ENCODE results near the gene OR6M1. TPM values are rescaled to one million over a fixed set of nuclear protein-coding genes. Genes with fewer than 3 reads are reported as not detected.

OR6M1 gene
- polyA plus RNA-seq, 2 of the 4 experiments (the other 2 are of a cell fraction), result not detected

GRCh38 chr11:123783536-123783935, 22.6 kb downstream of the OR6M1 start:
- CTCF ChIA-PET, result interaction anchor here (0.6 to 1.4 kb wide), 2 partner anchors 8 to 48 kb away, joined by 3 read pairs; no protein-coding TSS in a partner anchor
- WGBS (ENCODE audit: missing lambda C conversion rate), result 0% methylated on average over 1 of the region's 1 CpG
- POLR2A ChIA-PET, result no interaction called here

GRCh38 chr11:123778511-123778910, 27.6 kb downstream of the OR6M1 start:
- no peak for TF ChIP-seq HOXB13 (CRISPR knock-in tag; IDR thresholded peaks at IDR 0.05; ENCODE audit: low read depth)
- no peak for TF ChIP-seq PBX3 (IDR thresholded peaks at IDR 0.05)
- no peaks in the 10 kb centered on the region for H3K4me1 ChIP-seq
- DNase-seq (ENCODE audit: low read depth in 1 of 2, low spot score in 1 of 2) (no peak), FAIRE-seq (no peak), ATAC-seq (no peak)
- no peak overlapping the region for H3K4me3 ChIP-seq
- no peaks in the 10 kb centered on the region for H3K9me3 ChIP-seq
- WGBS (ENCODE audit: missing lambda C conversion rate), result 87% methylated on average over 1 of the region's 1 CpG
- no peak overlapping the region for H3K27ac ChIP-seq
- POLR2A ChIA-PET, result no interaction called here
- no peak overlapping the region for H3K4me2 ChIP-seq
- CTCF ChIA-PET, result interaction anchor here (1.4 kb wide), 1 partner anchor 19 kb away, joined by 3 read pairs; no protein-coding TSS in a partner anchor

More at GRCh38 chr11:123783536-123783935, 22.6 kb downstream of the OR6M1 start:
- FAIRE-seq, result no peak
- DNase-seq (ENCODE audit: low read depth in 1 of 2, low spot score in 1 of 2), result no peak
- no peak for TF ChIP-seq ZC3H11A (IDR thresholded peaks at IDR 0.05)
- TF ChIP-seq FOSL2 (IDR thresholded peaks at IDR 0.05), result no peak
- TF ChIP-seq FOSL2 (CRISPR knock-in tag; IDR thresholded peaks at IDR 0.05), result no peak
- no peak for TF ChIP-seq GATA3 (IDR thresholded peaks at IDR 0.05; ENCODE audit: borderline replicate concordance)
- no peak for TF ChIP-seq CTCF (IDR thresholded peaks at IDR 0.05)
- Histone ChIP-seq H3K4me1 (no peaks in the 10 kb centered on the region), H3K9me3 (no peaks in the 10 kb centered on the region), H3K4me2 (no peak overlapping the region), H3K27ac (no peak overlapping the region), H3K4me3 (no peak overlapping the region)
- no peak for ATAC-seq

GRCh38 chr11:123775715-123776549, 30.2 kb downstream of the OR6M1 start:
- no peak overlapping the region for H3K4me2 ChIP-seq
- H3K4me3 ChIP-seq, result no peak overlapping the region
- TF ChIP-seq FOSB (CRISPR knock-in tag; IDR thresholded peaks at IDR 0.05) (no peak), CBX2 (IDR thresholded peaks at IDR 0.05; ENCODE audit: borderline replicate concordance, low read depth) (no peak), CBX8 (IDR thresholded peaks at IDR 0.05) (no peak), RFX5 (IDR thresholded peaks at IDR 0.05) (no peak), CEBPB (IDR thresholded peaks at IDR 0.05) (no peak), HOXB5 (CRISPR knock-in tag; IDR thresholded peaks at IDR 0.05) (no peak)
- POLR2A ChIA-PET, result no interaction called here
- no peaks in the 10 kb centered on the region for H3K9me3 ChIP-seq
- H3K4me1 ChIP-seq, result no peaks in the 10 kb centered on the region
- FAIRE-seq, result no peak
- 18% methylated on average over 4 of the region's 4 CpGs for WGBS (ENCODE audit: missing lambda C conversion rate)
- no peak for ATAC-seq
- DNase-seq (ENCODE audit: low read depth in 1 of 2, low spot score in 1 of 2), result no peak
- CTCF ChIA-PET, result no interaction called here
- H3K27ac ChIP-seq, result no peak overlapping the region

- FAIRE-seq (no peak), ATAC-seq (no peak), DNase-seq (ENCODE audit: low read depth in 1 of 2, low spot score in 1 of 2) (no peak)
- TF ChIP-seq POLR2A (IDR thresholded peaks at IDR 0.05; ENCODE audit: low read length) (no peak), E2F6 (IDR thresholded peaks at IDR 0.05; ENCODE audit: borderline replicate concordance, low read depth) (no peak), ZFP36 (IDR thresholded peaks at IDR 0.05; ENCODE audit: borderline replicate concordance, partially characterized antibody) (no peak), NPAS2 (CRISPR knock-in tag; IDR thresholded peaks at IDR 0.05; ENCODE audit: borderline replicate concordance) (no peak), ZC3H11A (IDR thresholded peaks at IDR 0.05) (no peak), TFCP2L1 (CRISPR knock-in tag; IDR thresholded peaks at IDR 0.05) (no peak), HOXA7 (CRISPR knock-in tag; IDR thresholded peaks at IDR 0.05) (no peak), ZNF302 (CRISPR knock-in tag; IDR thresholded peaks at IDR 0.05) (no peak), HDAC2 (IDR thresholded peaks at IDR 0.05) (no peak), HOXB13 (CRISPR knock-in tag; IDR thresholded peaks at IDR 0.05; ENCODE audit: low read depth) (no peak), MAX (IDR thresholded peaks at IDR 0.05) (no peak), CHD4 (IDR thresholded peaks at IDR 0.05; ENCODE audit: borderline replicate concordance) (no peak), RFX5 (IDR thresholded peaks at IDR 0.05) (no peak)
- Histone ChIP-seq H3K4me3 (no peak overlapping the region), H3K9me3 (no peaks in the 10 kb centered on the region), H3K27ac (no peak overlapping the region), H3K4me2 (no peak overlapping the region), H3K4me1 (no peaks in the 10 kb centered on the region)
- WGBS (ENCODE audit: missing lambda C conversion rate), result 15% methylated on average over 1 of the region's 1 CpG
- ChIA-PET CTCF (no interaction called here), POLR2A (no interaction called here)
These were observed 30.9 kb downstream of the OR6M1 start for GRCh38 chr11:123775289-123775688.

Data from A549 (cell line).